Lower leg skin (tissue), 4 donors: ENCODE measurements around the gene RTL3. TPM values are rescaled to one million over a fixed set of nuclear protein-coding genes. Genes with fewer than 3 reads are reported as not detected.
"Not testable (repeated sequence)": the region's sequence is repeated elsewhere in the genome, so short reads cannot be mapped to it uniquely, and the experiment has no call there.

Source experiments
- DNase-seq, 2 donors: peaks; one replicate each; pipeline ENCODE4 v3.0.0-alpha.2; 2019; ENCODE audit warnings: low spot score in 2 of 2
- H3K4me3 ChIP-seq: fragments of 200-600 bp; sonication (generic); 2 replicates; pipeline ENCODE4 v1.5.1; 2017; ENCODE audit warnings: mild to moderate bottlenecking, low read depth; ENCODE audit not compliant: poor library complexity, severe bottlenecking
- CTCF ChIP-seq, 3 donors: fragments of 450-650 bp; IDR thresholded peaks; one replicate each; pipeline ENCODE4 v1.5.1; 2016; ENCODE audit warnings: antibody characterized with exemption in 3 of 3, mild to moderate bottlenecking in 3 of 3, moderate library complexity in 2 of 3
- POLR2A ChIP-seq, 2 donors: fragments of 450-650 bp; IDR thresholded peaks; one replicate each; pipeline ENCODE4 v1.6.1; 2016 to 2017; ENCODE audit warnings: antibody characterized with exemption in 2 of 2, mild to moderate bottlenecking in 1 of 2, moderate library complexity in 1 of 2
- WGBS, 2 donors: methylation state at CpG; one replicate each; pipeline ENCODE4 v1.1.5; 2018; 5-methylcytosine and 5-hydroxymethylcytosine counted together
- intact Hi-C: fragments of 100-400 bp; cut with DNase I; formaldehyde crosslinking; loops from one replicate; pipeline ENCODE4 v1.15.0; 2023; ENCODE audit warnings: low total_unique reads
- total RNA-seq, 4 donors: library from RNA; depleted of rRNA; stranded (reverse); fragments of >200 nt; gene quantifications; one replicate each; pipeline ENCODE4 v1.1.0, GENCODE V29; 2016

The RTL3 gene
- total RNA-seq, 4 donors from 2014 or later, result 0.10 to 0.49 TPM; not detected in 2

- TF ChIP-seq POLR2A (IDR thresholded peaks at IDR 0.05) (no peak), CTCF (IDR thresholded peaks at IDR 0.05) (no peak)
- H3K4me3 ChIP-seq, result no peak overlapping the region
- DNase-seq, result no peak
- WGBS, 2 donors, result 49 to 86% methylated on average over 1 of the region's 1 CpG
- intact Hi-C loops, result no loop called here
These were observed 3.5 kb downstream of the RTL3 start for GRCh38 chrX:78655642-78656041.

GRCh38 chrX:78653118-78653822 lies 5.9 kb downstream of the RTL3 start:
- WGBS, 2 donors, result 27 to 35% methylated on average over 3 of the region's 3 CpGs
- intact Hi-C loops, result no loop called here
- TF ChIP-seq POLR2A (IDR thresholded peaks at IDR 0.05) (no peak), CTCF (IDR thresholded peaks at IDR 0.05) (no peak)
- DNase-seq, result no peak
- no peak overlapping the region for H3K4me3 ChIP-seq

GRCh38 chrX:78650906-78651437 lies 8.2 kb downstream of the RTL3 start:
- 35 to 38% methylated on average over 5 of the region's 5 CpGs for WGBS, 2 donors
- intact Hi-C loops, result no loop called here
- H3K4me3 ChIP-seq, result no peak overlapping the region
- no peak for TF ChIP-seq POLR2A (IDR thresholded peaks at IDR 0.05)
- TF ChIP-seq CTCF (IDR thresholded peaks at IDR 0.05), result no peak
- DNase-seq, result no peak

GRCh38 chrX:78643874-78644273 lies 15.3 kb downstream of the RTL3 start:
- WGBS, 2 donors, result 86 to 100% methylated on average over 1 of the region's 1 CpG
- H3K4me3 ChIP-seq, result no peak overlapping the region
- TF ChIP-seq CTCF (IDR thresholded peaks at IDR 0.05), result no peak
- TF ChIP-seq POLR2A (IDR thresholded peaks at IDR 0.05), result no peak
- DNase-seq, result no peak
- intact Hi-C loops, result no loop called here

- intact Hi-C loops, result no loop called here
- H3K4me3 ChIP-seq, result no peak overlapping the region
- no peak for DNase-seq
- WGBS, 2 donors, result 47 to 70% methylated on average over 1 of the region's 1 CpG
- TF ChIP-seq CTCF (IDR thresholded peaks at IDR 0.05) (no peak), POLR2A (IDR thresholded peaks at IDR 0.05) (no peak)
These were observed 16.0 kb downstream of the RTL3 start for GRCh38 chrX:78643096-78643495.

- 70 to 79% methylated on average over 1 of the region's 1 CpG for WGBS, 2 donors
- DNase-seq, intact Hi-C loops, H3K4me3 ChIP-seq: not testable (repeated sequence)
These were observed 23.0 kb downstream of the RTL3 start for GRCh38 chrX:78636096-78636495.
